ENCODE results near the gene HECTD4.

Gene HECTD4

GRCh38 chr12:112314981-112315380 is 67.2 kb downstream of the HECTD4 start:
- Histone ChIP-seq H3K4me1 (peaks cover 6% of the 10 kb centered on the region), H3K27ac (no peak overlapping the region), H3K79me2 (no peaks in the 10 kb centered on the region), H3K4me3 (ENCODE audit: low read depth, low read length) (no peak overlapping the region), H2AFZ (no peak overlapping the region), H3K9me3 (ENCODE audit: control insufficient read depth, low read length) (no peaks in the 10 kb centered on the region), H3K4me2 (ENCODE audit: low read length) (no peak overlapping the region), H3K27me3 (ENCODE audit: control insufficient read depth, insufficient read depth, low read length) (no peaks in the 10 kb centered on the region), H3K9ac (no peak overlapping the region), H3K36me3 (ENCODE audit: control insufficient read depth, insufficient read depth, low read length) (no peaks in the 10 kb centered on the region)
- TF ChIP-seq CTCF (IDR thresholded peaks at IDR 0.05): no peak

GRCh38 chr12:112309797-112310196 is 72.4 kb downstream of the HECTD4 start:
- H3K9ac ChIP-seq: no peak overlapping the region
- H3K4me2 ChIP-seq (ENCODE audit: low read length): no peak overlapping the region
- H3K36me3 ChIP-seq (ENCODE audit: control insufficient read depth, insufficient read depth, low read length): no peaks in the 10 kb centered on the region
- no peaks in the 10 kb centered on the region for H3K4me1 ChIP-seq
- TF ChIP-seq CTCF (IDR thresholded peaks at IDR 0.05): no peak
- H2AFZ ChIP-seq: no peak overlapping the region
- H3K4me3 ChIP-seq (ENCODE audit: low read depth, low read length): no peak overlapping the region
- no peaks in the 10 kb centered on the region for H3K79me2 ChIP-seq
- no peak overlapping the region for H3K27ac ChIP-seq
- H3K9me3 ChIP-seq (ENCODE audit: control insufficient read depth, low read length): no peaks in the 10 kb centered on the region
- H3K27me3 ChIP-seq (ENCODE audit: control insufficient read depth, insufficient read depth, low read length): no peaks in the 10 kb centered on the region

- Histone ChIP-seq H2AFZ (no peak overlapping the region), H3K9ac (no peak overlapping the region), H3K9me3 (ENCODE audit: control insufficient read depth, low read length) (no peaks in the 10 kb centered on the region), H3K36me3 (ENCODE audit: control insufficient read depth, insufficient read depth, low read length) (no peaks in the 10 kb centered on the region), H3K4me2 (ENCODE audit: low read length) (no peak overlapping the region), H3K4me3 (ENCODE audit: low read depth, low read length) (no peak overlapping the region), H3K79me2 (no peaks in the 10 kb centered on the region), H3K4me1 (no peaks in the 10 kb centered on the region), H3K27ac (no peak overlapping the region), H3K27me3 (ENCODE audit: control insufficient read depth, insufficient read depth, low read length) (no peaks in the 10 kb centered on the region)
- TF ChIP-seq CTCF (IDR thresholded peaks at IDR 0.05): no peak
Measured at GRCh38 chr12:112308652-112309051, 73.6 kb downstream of the HECTD4 start.

- no peak for TF ChIP-seq CTCF (IDR thresholded peaks at IDR 0.05)
- no peak overlapping the region for H2AFZ ChIP-seq
- no peak overlapping the region for H3K27ac ChIP-seq
- no peaks in the 10 kb centered on the region for H3K9me3 ChIP-seq (ENCODE audit: control insufficient read depth, low read length)
- H3K4me3 ChIP-seq (ENCODE audit: low read depth, low read length): no peak overlapping the region
- no peaks in the 10 kb centered on the region for H3K4me1 ChIP-seq
- H3K9ac ChIP-seq: no peak overlapping the region
- H3K4me2 ChIP-seq (ENCODE audit: low read length): no peak overlapping the region
- H3K36me3 ChIP-seq (ENCODE audit: control insufficient read depth, insufficient read depth, low read length): no peaks in the 10 kb centered on the region
- H3K79me2 ChIP-seq: no peaks in the 10 kb centered on the region
- H3K27me3 ChIP-seq (ENCODE audit: control insufficient read depth, insufficient read depth, low read length): no peaks in the 10 kb centered on the region
Measured at GRCh38 chr12:112308161-112308560, 74.1 kb downstream of the HECTD4 start.

GRCh38 chr12:112307317-112308011 is 74.8 kb downstream of the HECTD4 start:
- H3K4me1 ChIP-seq: no peaks in the 10 kb centered on the region
- H3K4me2 ChIP-seq (ENCODE audit: low read length): no peak overlapping the region
- no peak overlapping the region for H3K9ac ChIP-seq

More at GRCh38 chr12:112307317-112308011, 74.8 kb downstream of the HECTD4 start:
- Histone ChIP-seq H3K79me2 (no peaks in the 10 kb centered on the region), H3K4me3 (ENCODE audit: low read depth, low read length) (no peak overlapping the region), H3K36me3 (ENCODE audit: control insufficient read depth, insufficient read depth, low read length) (no peaks in the 10 kb centered on the region), H3K9me3 (ENCODE audit: control insufficient read depth, low read length) (no peaks in the 10 kb centered on the region), H3K27ac (no peak overlapping the region), H3K27me3 (ENCODE audit: control insufficient read depth, insufficient read depth, low read length) (no peaks in the 10 kb centered on the region), H2AFZ (no peak overlapping the region)
- no peak for TF ChIP-seq CTCF (IDR thresholded peaks at IDR 0.05)

Measured in parathyroid adenoma (tissue), 2 donors.